Measurements from ENCODE around the gene ENAH. TPM values are rescaled to one million over a fixed set of nuclear protein-coding genes. Genes with fewer than 3 reads are reported as not detected.

The ENAH gene
- total and polyA plus RNA-seq, 9 of the 15 experiments (the other 6 are each of a cell fraction or from before 2014, with no cell fraction given), result 0.03 to 1.2 (median 0.15) TPM

- TF ChIP-seq MAFG (tag; conservative IDR thresholded peaks at IDR 0.05) (no peak), RBM17 (IDR thresholded peaks at IDR 0.05; ENCODE audit: borderline replicate concordance, low read depth, low read length) (no peak), ZNF512 (tag; IDR thresholded peaks at IDR 0.05) (no peak), PRPF4 (IDR thresholded peaks at IDR 0.05; ENCODE audit: insufficient read depth, low read depth, low read length, poor library complexity, severe bottlenecking) (no peak), BRF1 (IDR thresholded peaks at IDR 0.05; ENCODE audit: borderline replicate concordance, extremely low read depth, insufficient read length) (no peak), ZKSCAN8 (CRISPR knock-in tag; IDR thresholded peaks at IDR 0.05) (no peak), TAF15 (IDR thresholded peaks at IDR 0.05; ENCODE audit: low read depth, low read length) (no peak), GABPB2 (CRISPR knock-in tag; conservative IDR thresholded peaks at IDR 0.05) (no peak), CTCF (IDR thresholded peaks at IDR 0.05 in 2 of 3, conservative IDR thresholded peaks at IDR 0.05 in 1 of 3; ENCODE audit: insufficient read depth in 2 of 3, low read depth in 1 of 3, low read length in 3 of 3) (no peak), SMC3 (conservative IDR thresholded peaks at IDR 0.05; ENCODE audit: insufficient read depth, low read depth, low read length) (no peak)
Measured at GRCh38 chr1:225488676-225489075, 164.2 kb downstream of the ENAH start (continued).
